Neuronal stem cell (in vitro differentiated cells): ENCODE data around the gene PLXND1.

Experiments used
- DNase-seq: peaks from one replicate; pipeline ENCODE4 v3.0.0-alpha.2; 2013; ENCODE audit warnings: low spot score
- H2AFZ ChIP-seq: one replicate; pipeline ENCODE4 v1.6.1; 2013; ENCODE audit warnings: mild to moderate bottlenecking, low read length, inconsistent platforms
- H2AK5ac ChIP-seq: 2 replicates; pipeline ENCODE4 v1.6.1; 2013; ENCODE audit warnings: low read depth, mild to moderate bottlenecking, inconsistent platforms, low read length, moderate library complexity, mixed read lengths
- H2BK120ac ChIP-seq: 2 replicates; pipeline ENCODE4 v1.6.1; 2013; ENCODE audit warnings: low read depth, mild to moderate bottlenecking, inconsistent platforms, low read length, moderate library complexity, mixed read lengths
- H2BK12ac ChIP-seq: one replicate; pipeline ENCODE4 v1.6.1; 2013; ENCODE audit warnings: low read length, inconsistent platforms
- H2BK15ac ChIP-seq: 2 replicates; pipeline ENCODE4 v1.6.1; 2013; ENCODE audit warnings: mild to moderate bottlenecking, low read length, inconsistent platforms, mixed read lengths
- H2BK5ac ChIP-seq: one replicate; pipeline ENCODE4 v1.6.1; 2013; ENCODE audit warnings: inconsistent platforms, mild to moderate bottlenecking, low read length, moderate library complexity
- H3K14ac ChIP-seq: one replicate; pipeline ENCODE4 v1.6.1; 2013; ENCODE audit warnings: low read length, inconsistent platforms
- H3K18ac ChIP-seq: 2 replicates; pipeline ENCODE4 v1.6.1; 2013; ENCODE audit warnings: low read length, inconsistent platforms
- H3K23ac ChIP-seq: 2 replicates; pipeline ENCODE4 v1.6.1; 2013; ENCODE audit warnings: low read depth, mild to moderate bottlenecking, mixed read lengths, low read length, inconsistent platforms; ENCODE audit not compliant: poor library complexity
- H3K27ac ChIP-seq: replicated peaks from 3 replicates; pipeline ENCODE4 v1.5.1; 2013; ENCODE audit warnings: low read length, inconsistent platforms
- H3K27me3 ChIP-seq, 3 experiments: 2 replicates each; pipeline ENCODE4 v1.6.1; 2013; ENCODE audit warnings: low read length in 3 of 3, mild to moderate bottlenecking in 2 of 3, inconsistent platforms in 1 of 3, low read depth in 1 of 3, mixed read lengths in 1 of 3, moderate library complexity in 1 of 3; ENCODE audit not compliant: control insufficient read depth in 3 of 3, insufficient read depth in 3 of 3
- H3K36me3 ChIP-seq, 2 donors: replicated peaks in 1 of 2; 2 replicates each; pipeline ENCODE4 v1.6.1; 2013; ENCODE audit warnings: low read length in 2 of 2; ENCODE audit not compliant: control insufficient read depth in 2 of 2, insufficient read depth in 2 of 2
- H3K4ac ChIP-seq: 2 replicates; pipeline ENCODE4 v1.6.1; 2013; ENCODE audit warnings: inconsistent platforms, mild to moderate bottlenecking, low read length, moderate library complexity
- H3K4me1 ChIP-seq, 2 donors: 1 replicate in 1 of 2; 2 replicates in 1 of 2; pipeline ENCODE4 v1.6.1; 2013; ENCODE audit warnings: low read length in 2 of 2, low read depth in 1 of 2; ENCODE audit not compliant: control insufficient read depth in 2 of 2, insufficient read depth in 1 of 2
- H3K4me2 ChIP-seq: one replicate; pipeline ENCODE4 v1.6.1; 2013; ENCODE audit warnings: mild to moderate bottlenecking, low read length, inconsistent platforms; ENCODE audit not compliant: insufficient read depth, poor library complexity, severe bottlenecking
- H3K4me3 ChIP-seq, 2 donors: 2 replicates each; pipeline ENCODE4 v1.5.1; 2013; ENCODE audit warnings: low read length in 2 of 2, mild to moderate bottlenecking in 2 of 2, inconsistent platforms in 1 of 2, moderate library complexity in 1 of 2
- H3K79me1 ChIP-seq: one replicate; pipeline ENCODE4 v1.6.1; 2013; ENCODE audit warnings: low read depth, mild to moderate bottlenecking, inconsistent platforms, low read length, moderate library complexity
- H3K9ac ChIP-seq: one replicate; pipeline ENCODE4 v1.6.1; 2013; ENCODE audit warnings: mild to moderate bottlenecking, low read depth, low read length, inconsistent platforms; ENCODE audit not compliant: poor library complexity
- H3K9me3 ChIP-seq, 2 donors: replicated peaks in 1 of 2; 2 replicates each; pipeline versions ENCODE3 to v1.6.1; 2013; ENCODE audit warnings: low read length in 2 of 2, mild to moderate bottlenecking in 2 of 2, inconsistent platforms in 1 of 2, low read depth in 1 of 2, mixed read lengths in 1 of 2, moderate library complexity in 1 of 2; ENCODE audit not compliant: control insufficient read depth in 2 of 2, insufficient read depth in 1 of 2
- H4K8ac ChIP-seq: one replicate; pipeline ENCODE4 v1.6.1; 2013; ENCODE audit warnings: low read depth, mild to moderate bottlenecking, inconsistent platforms, low read length, moderate library complexity
- H4K91ac ChIP-seq: one replicate; pipeline ENCODE4 v1.6.1; 2013; ENCODE audit warnings: low read length, low read depth, mild to moderate bottlenecking, inconsistent platforms; ENCODE audit not compliant: poor library complexity
- WGBS, 2 donors: extraction: QIAGEN DNeasy Blood & Tissue Kit; methylation state at CpG; one replicate each; pipeline ENCODE4 v1.1.7; 2013; ENCODE audit warnings: missing lambda C conversion rate in 2 of 2, mixed read lengths in 1 of 2; ENCODE audit not compliant: insufficient read length in 2 of 2, insufficient replicate concordance in 1 of 2; ENCODE audit errors: extremely low coverage in 2 of 2; 5-methylcytosine and 5-hydroxymethylcytosine counted together

Gene PLXND1

GRCh38 chr3:129651435-129652202, 45.1 kb upstream of the PLXND1 start:
- no peak overlapping the region for H3K4me3 ChIP-seq
- H2BK15ac ChIP-seq, result no peak overlapping the region
- H3K27me3 ChIP-seq, result no peaks in the 10 kb centered on the region
- H3K36me3 ChIP-seq, result peaks cover 3 to 61% of the 10 kb centered on the region in 2 donors
- no peak overlapping the region for H2BK12ac ChIP-seq
- no peak overlapping the region for H4K91ac ChIP-seq
- peaks cover 7 to 16% of the 10 kb centered on the region in 2 donors for H3K4me1 ChIP-seq
- H3K9ac ChIP-seq, result no peak overlapping the region
- H3K27ac ChIP-seq, result no peak overlapping the region
- no peak overlapping the region for H2BK120ac ChIP-seq
- no CpG with 5 or more reads among the region's 8 CpGs for WGBS, 2 donors
- DNase-seq, result no peak
- no peaks in the 10 kb centered on the region for H3K79me1 ChIP-seq
- H2AK5ac ChIP-seq, result no peak overlapping the region
- H3K14ac ChIP-seq, result no peak overlapping the region
- H3K9me3 ChIP-seq, result no peaks in the 10 kb centered on the region
- no peak overlapping the region for H3K4ac ChIP-seq
- H4K8ac ChIP-seq, result no peak overlapping the region
- H3K18ac ChIP-seq, result no peak overlapping the region
- H3K4me2 ChIP-seq, result no peak overlapping the region
- no peak overlapping the region for H3K23ac ChIP-seq
- no peak overlapping the region for H2BK5ac ChIP-seq
- no peak overlapping the region for H2AFZ ChIP-seq

- H3K4ac ChIP-seq, result no peak overlapping the region
- H4K91ac ChIP-seq, result no peak overlapping the region
- H3K9me3 ChIP-seq, result no peaks in the 10 kb centered on the region
- H3K18ac ChIP-seq, result no peak overlapping the region
- DNase-seq, result peak; percentile 56
- H3K23ac ChIP-seq, result no peak overlapping the region
- no peak overlapping the region for H3K9ac ChIP-seq
- no peak overlapping the region for H2BK120ac ChIP-seq
- H3K36me3 ChIP-seq, result peaks cover 3 to 58% of the 10 kb centered on the region in 2 donors
- no peak overlapping the region for H4K8ac ChIP-seq
- H3K14ac ChIP-seq, result no peak overlapping the region
- no peak overlapping the region for H3K4me3 ChIP-seq
- no peaks in the 10 kb centered on the region for H3K27me3 ChIP-seq
- H2BK5ac ChIP-seq, result no peak overlapping the region
- no peak overlapping the region for H2AK5ac ChIP-seq
- H3K79me1 ChIP-seq, result no peaks in the 10 kb centered on the region
- no peak overlapping the region for H2BK12ac ChIP-seq
- H3K27ac ChIP-seq, result no peak overlapping the region
- H3K4me1 ChIP-seq, result peaks cover 7 to 10% of the 10 kb centered on the region in 2 donors
- H2AFZ ChIP-seq, result no peak overlapping the region
- H3K4me2 ChIP-seq, result no peak overlapping the region
- no peak overlapping the region for H2BK15ac ChIP-seq
- WGBS, 2 donors, result no CpG with 5 or more reads among the region's 7 CpGs
These were observed 43.9 kb upstream of the PLXND1 start for GRCh38 chr3:129650256-129650872.

GRCh38 chr3:129648391-129648790, 41.9 kb upstream of the PLXND1 start:
- no peak overlapping the region for H2AK5ac ChIP-seq
- no peak overlapping the region for H2BK5ac ChIP-seq
- no peak overlapping the region for H3K23ac ChIP-seq
- H3K4me3 ChIP-seq, result no peak overlapping the region
- no peak overlapping the region for H3K9ac ChIP-seq
- H4K8ac ChIP-seq, result no peak overlapping the region
- H3K9me3 ChIP-seq, result no peaks in the 10 kb centered on the region
- peaks cover 7 to 10% of the 10 kb centered on the region in 2 donors for H3K4me1 ChIP-seq
- H3K27ac ChIP-seq, result no peak overlapping the region
- H3K18ac ChIP-seq, result no peak overlapping the region
- H2BK15ac ChIP-seq, result no peak overlapping the region
- DNase-seq, result no peak
- no peak overlapping the region for H2BK12ac ChIP-seq
- no peak overlapping the region for H3K4me2 ChIP-seq
- H3K36me3 ChIP-seq, result peaks cover 2 to 40% of the 10 kb centered on the region in 2 donors
- no peak overlapping the region for H4K91ac ChIP-seq
- H2AFZ ChIP-seq, result no peak overlapping the region
- H2BK120ac ChIP-seq, result no peak overlapping the region
- no CpG with 5 or more reads among the region's 3 CpGs for WGBS, 2 donors
- no peaks in the 10 kb centered on the region for H3K79me1 ChIP-seq
- no peaks in the 10 kb centered on the region for H3K27me3 ChIP-seq
- H3K4ac ChIP-seq, result no peak overlapping the region
- H3K14ac ChIP-seq, result no peak overlapping the region

GRCh38 chr3:129645286-129645685, 38.8 kb upstream of the PLXND1 start:
- H2AFZ ChIP-seq, result no peak overlapping the region
- H3K4me1 ChIP-seq, result peaks cover 3 to 4% of the 10 kb centered on the region in 2 donors
- no peak overlapping the region for H3K27ac ChIP-seq
- no CpG with 5 or more reads among the region's 5 CpGs for WGBS, 2 donors
- no peak for DNase-seq
- no peaks in the 10 kb centered on the region for H3K9me3 ChIP-seq
- H4K91ac ChIP-seq, result no peak overlapping the region
- H3K27me3 ChIP-seq, result no peaks in the 10 kb centered on the region
- peaks cover 2 to 12% of the 10 kb centered on the region in 2 donors for H3K36me3 ChIP-seq
- no peak overlapping the region for H3K23ac ChIP-seq
- H2AK5ac ChIP-seq, result no peak overlapping the region
- no peak overlapping the region for H3K4me3 ChIP-seq
- H2BK120ac ChIP-seq, result no peak overlapping the region
- H4K8ac ChIP-seq, result no peak overlapping the region
- H2BK5ac ChIP-seq, result no peak overlapping the region
- H3K18ac ChIP-seq, result no peak overlapping the region
- H3K4me2 ChIP-seq, result no peak overlapping the region
- no peak overlapping the region for H2BK12ac ChIP-seq
- H3K79me1 ChIP-seq, result no peaks in the 10 kb centered on the region
- no peak overlapping the region for H3K4ac ChIP-seq
- no peak overlapping the region for H2BK15ac ChIP-seq
- no peak overlapping the region for H3K14ac ChIP-seq
- H3K9ac ChIP-seq, result no peak overlapping the region
